MCF 10A (cell line): ENCODE measurements around the gene C2CD3. TPM values are rescaled to one million over a fixed set of nuclear protein-coding genes. Genes with fewer than 3 reads are reported as not detected.

Experiments used
- BruUV-seq: library from RNA; stranded (reverse); fragments of 400-500 nt; replicated peaks from 2 replicates; lab custom pipeline; 2021; lab: Mats Ljungman, UMichigan
- CTCF ChIA-PET: fragments of 300-600 bp; sonication (Branson Sonifier 250); formaldehyde crosslinking; extraction: SDS; loops from one replicate; lab custom pipeline; 2021; ENCODE audit warnings: antibody characterized with exemption, inconsistent platforms; lab: Yijun Ruan, JAX
- POLR2A ChIA-PET: fragments of 300-600, 350-650 bp; sonication (Branson Sonifier 250); formaldehyde crosslinking; extraction: SDS; loops from one replicate; lab custom pipeline; 2020; ENCODE audit warnings: antibody characterized with exemption, inconsistent platforms; lab: Yijun Ruan, JAX
- DNase-seq: peaks from one replicate; pipeline ENCODE4 v3.0.0-alpha.2; 2018; ENCODE audit not compliant: unreplicated experiment
- H3K27ac Mint-ChIP-seq: one replicate; pipeline ENCODE4 v1.8.0; 2022; ENCODE audit warnings: mild to moderate bottlenecking, low read depth, mixed read lengths; ENCODE audit not compliant: unreplicated experiment
- H3K27me3 Mint-ChIP-seq: one replicate; pipeline ENCODE4 v1.8.0; 2022; ENCODE audit warnings: mixed read lengths; ENCODE audit not compliant: insufficient read depth, unreplicated experiment
- H3K36me3 Mint-ChIP-seq: one replicate; pipeline ENCODE4 v1.8.0; 2022; ENCODE audit warnings: mild to moderate bottlenecking, moderate library complexity, mixed read lengths; ENCODE audit not compliant: insufficient read depth, unreplicated experiment
- H3K4me1 Mint-ChIP-seq: one replicate; pipeline ENCODE4 v1.8.0; 2022; ENCODE audit warnings: mixed read lengths; ENCODE audit not compliant: insufficient read depth, unreplicated experiment
- H3K4me3 Mint-ChIP-seq: one replicate; pipeline ENCODE4 v1.8.0; 2022; ENCODE audit warnings: mild to moderate bottlenecking, moderate library complexity, mixed read lengths; ENCODE audit not compliant: unreplicated experiment
- H3K9me3 Mint-ChIP-seq: one replicate; pipeline ENCODE4 v1.8.0; 2022; ENCODE audit warnings: mixed read lengths; ENCODE audit not compliant: unreplicated experiment
- CTCF ChIP-seq: fragments of 200-600 bp; IDR thresholded peaks from one replicate; pipeline ENCODE4 v1.8.0; 2022; ENCODE audit warnings: antibody characterized with exemption, mild to moderate bottlenecking; ENCODE audit not compliant: unreplicated experiment
- intact Hi-C: fragments of 100-400 bp; cut with micrococcal nuclease; formaldehyde crosslinking; loops from 2 replicates; pipeline ENCODE4 v1.14.1; 2022
- total RNA-seq: library from RNA; stranded (reverse); gene quantifications from 2 replicates; pipeline ENCODE4 v1.2.3, GENCODE V29; 2022

Gene C2CD3
- total RNA-seq, 1 experiment from 2014 or later: 18.7 TPM

- no peak for DNase-seq
- TF ChIP-seq CTCF: no peak
- Mint-ChIP-seq H3K9me3 (no peaks in the 10 kb centered on the region), H3K4me1 (peaks cover 7% of the 10 kb centered on the region), H3K4me3 (no peak overlapping the region), H3K27me3 (peaks cover 8% of the 10 kb centered on the region), H3K27ac (no peak overlapping the region), H3K36me3 (no peaks in the 10 kb centered on the region)
- BruUV-seq: no TSS peak
- CTCF ChIA-PET: interaction anchor here (0.6 to 1.7 kb wide), 8 partner anchors 47 to 478 kb away, joined by 3 to 7 read pairs (median 4); no protein-coding TSS in a partner anchor
- POLR2A ChIA-PET: interaction anchor here (1.1 kb wide), 1 partner anchor 483 kb away, joined by 3 read pairs; no protein-coding TSS in a partner anchor
- intact Hi-C loops: loop anchor here (2.0 kb wide), 1 partner anchor 126 kb away; no protein-coding TSS in a partner anchor
These were observed 205.6 kb downstream of the C2CD3 start for GRCh38 chr11:73965076-73965763.

DNA sequence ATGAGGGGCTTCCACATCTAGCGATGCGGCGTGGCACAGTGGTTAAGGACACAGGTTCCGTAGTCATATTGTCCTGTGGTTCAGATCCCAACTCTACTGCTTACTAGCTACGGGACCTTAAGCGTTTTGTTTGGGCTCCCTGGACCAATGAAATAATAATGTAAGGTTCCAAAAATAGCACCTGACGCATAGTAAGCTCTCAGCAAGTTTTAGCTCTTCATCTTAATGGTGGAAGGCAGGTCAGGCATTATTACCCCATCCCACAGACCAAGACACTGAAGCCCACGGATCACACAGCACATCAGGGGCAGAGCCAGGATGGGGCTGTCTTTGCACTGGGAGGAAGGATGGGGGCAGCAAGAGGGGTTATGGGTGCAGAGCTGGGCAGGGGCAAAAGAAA is 206.9 kb downstream of the C2CD3 start:
- H3K27me3 Mint-ChIP-seq: peaks cover 8% of the 10 kb centered on the region
- no peak overlapping the region for H3K27ac Mint-ChIP-seq
- ChIA-PET POLR2A (interaction anchor here (0.7 to 1.1 kb wide), 3 partner anchors 31 to 484 kb away, joined by 3 read pairs; no protein-coding TSS in a partner anchor), CTCF (interaction anchor here (0.6 to 1.7 kb wide), 27 partner anchors 9 to 511 kb away, joined by 3 to 9 read pairs (median 4); partner anchors contain the start of gene DNAJB13)
- no peak overlapping the region for H3K4me3 Mint-ChIP-seq
- intact Hi-C loops: loop anchor here (1.0 to 5.0 kb wide), 5 partner anchors 127 to 608 kb away; partner anchors contain the start of genes C2CD3 and PPME1
- no peaks in the 10 kb centered on the region for H3K9me3 Mint-ChIP-seq
- no peak for DNase-seq
- no TSS peak for BruUV-seq
- H3K4me1 Mint-ChIP-seq: peaks cover 7% of the 10 kb centered on the region
- H3K36me3 Mint-ChIP-seq: no peaks in the 10 kb centered on the region
- TF ChIP-seq CTCF: no peak

Other genes with a start within 250 kb of the C2CD3 start
- gene DNAJB13, start 220.0 kb downstream of the C2CD3 start, total RNA-seq: 0.29 and 0.30 TPM in 2 replicates
- gene UCP2, start 188.2 kb downstream of the C2CD3 start, total RNA-seq: not detected in 2 replicates
- gene UCP3, start 161.9 kb downstream of the C2CD3 start, total RNA-seq: 1.5 and 2.5 TPM in 2 replicates
- 36.3 and 38.1 TPM in 2 replicates for gene PPME1, start 287 bp upstream of the C2CD3 start, total RNA-seq
- 0.15 and 0.93 TPM in 2 replicates for gene P4HA3, start 140.6 kb upstream of the C2CD3 start, total RNA-seq
- 0.59 and 0.75 TPM in 2 replicates for gene PGM2L1, start 227.4 kb upstream of the C2CD3 start, total RNA-seq